ENCODE measurements around the gene B3GALT2.

Gene B3GALT2

DNA sequence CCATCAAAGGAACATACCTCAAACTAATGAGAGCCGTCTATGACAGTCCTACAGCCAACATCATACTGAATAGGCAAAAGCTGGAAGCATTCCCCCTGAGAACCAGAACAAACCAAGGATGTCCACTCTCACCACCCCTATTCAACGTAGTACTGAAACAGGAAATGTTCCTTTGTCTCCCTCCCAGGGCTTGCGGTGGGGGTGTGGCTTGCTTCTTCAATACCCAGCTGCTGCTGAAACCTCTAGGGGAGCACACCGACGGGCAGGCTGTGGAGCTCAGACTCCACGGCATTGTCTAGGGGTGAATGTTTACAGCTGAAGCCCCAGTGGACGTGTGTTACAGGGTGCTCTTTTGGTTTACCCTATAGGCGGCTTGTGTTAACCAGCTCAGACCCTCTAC is 30.5 kb upstream of the B3GALT2 start:
- H3K27ac ChIP-seq: no peak overlapping the region
- TF ChIP-seq ZFX (IDR thresholded peaks at IDR 0.05; ENCODE audit: borderline replicate concordance): no peak
- TF ChIP-seq, protein P1, sequence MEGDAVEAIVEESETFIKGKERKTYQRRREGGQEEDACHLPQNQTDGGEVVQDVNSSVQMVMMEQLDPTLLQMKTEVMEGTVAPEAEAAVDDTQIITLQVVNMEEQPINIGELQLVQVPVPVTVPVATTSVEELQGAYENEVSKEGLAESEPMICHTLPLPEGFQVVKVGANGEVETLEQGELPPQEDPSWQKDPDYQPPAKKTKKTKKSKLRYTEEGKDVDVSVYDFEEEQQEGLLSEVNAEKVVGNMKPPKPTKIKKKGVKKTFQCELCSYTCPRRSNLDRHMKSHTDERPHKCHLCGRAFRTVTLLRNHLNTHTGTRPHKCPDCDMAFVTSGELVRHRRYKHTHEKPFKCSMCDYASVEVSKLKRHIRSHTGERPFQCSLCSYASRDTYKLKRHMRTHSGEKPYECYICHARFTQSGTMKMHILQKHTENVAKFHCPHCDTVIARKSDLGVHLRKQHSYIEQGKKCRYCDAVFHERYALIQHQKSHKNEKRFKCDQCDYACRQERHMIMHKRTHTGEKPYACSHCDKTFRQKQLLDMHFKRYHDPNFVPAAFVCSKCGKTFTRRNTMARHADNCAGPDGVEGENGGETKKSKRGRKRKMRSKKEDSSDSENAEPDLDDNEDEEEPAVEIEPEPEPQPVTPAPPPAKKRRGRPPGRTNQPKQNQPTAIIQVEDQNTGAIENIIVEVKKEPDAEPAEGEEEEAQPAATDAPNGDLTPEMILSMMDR (IDR thresholded peaks at IDR 0.05): no peak

GRCh38 chr1:193213998-193214397 is 27.6 kb upstream of the B3GALT2 start:
- TF ChIP-seq, protein P1 (IDR thresholded peaks at IDR 0.05): no peak
- TF ChIP-seq ZFX (IDR thresholded peaks at IDR 0.05; ENCODE audit: borderline replicate concordance): no peak
- H3K27ac ChIP-seq: no peak overlapping the region

DNA sequence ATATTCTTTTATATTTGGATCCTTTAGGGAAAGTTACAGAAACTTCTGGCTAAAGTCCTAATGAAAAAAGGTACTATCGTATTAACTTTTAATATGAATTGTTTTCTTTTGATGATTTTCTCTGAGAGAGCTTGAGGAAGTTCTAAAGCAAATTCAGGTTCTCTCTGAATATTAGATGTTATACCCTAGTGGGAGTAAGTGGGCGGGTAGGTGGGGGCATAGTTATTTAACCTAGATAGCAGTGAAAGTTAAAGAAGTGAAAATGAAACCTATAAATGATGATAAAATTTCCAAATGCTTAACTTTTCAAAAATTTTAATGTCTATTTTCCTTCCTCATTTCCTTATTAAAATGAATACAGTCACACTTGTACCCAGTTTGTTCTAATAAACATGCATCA is 26.2 kb upstream of the B3GALT2 start:
- TF ChIP-seq ZFX (IDR thresholded peaks at IDR 0.05; ENCODE audit: borderline replicate concordance): no peak
- TF ChIP-seq, protein P1 (IDR thresholded peaks at IDR 0.05): no peak
- H3K27ac ChIP-seq: no peak overlapping the region

DNA sequence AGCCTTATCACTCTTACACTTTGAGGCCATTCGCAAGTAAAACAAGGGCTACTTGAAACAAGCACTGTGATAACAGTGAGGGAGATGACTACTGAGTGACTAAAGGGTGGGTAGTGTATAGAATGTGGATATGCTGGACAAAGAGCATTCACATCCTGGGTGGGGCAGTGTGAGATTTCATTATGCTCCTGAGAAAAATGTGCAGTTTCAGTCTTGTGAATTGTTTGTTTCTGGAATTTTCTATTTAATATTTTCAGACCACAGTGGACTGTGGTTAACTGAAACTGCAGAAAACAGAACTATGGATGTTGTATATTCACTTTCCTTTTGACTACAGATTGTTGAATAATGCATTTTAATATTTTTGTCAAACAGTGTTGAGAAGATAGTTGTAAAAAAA is 25.1 kb upstream of the B3GALT2 start:
- TF ChIP-seq, protein P1 (IDR thresholded peaks at IDR 0.05): no peak
- TF ChIP-seq ZFX (IDR thresholded peaks at IDR 0.05; ENCODE audit: borderline replicate concordance): no peak
- no peak overlapping the region for H3K27ac ChIP-seq

- no peak overlapping the region for H3K27ac ChIP-seq
- TF ChIP-seq, protein P1 (IDR thresholded peaks at IDR 0.05): no peak
- TF ChIP-seq ZFX (IDR thresholded peaks at IDR 0.05; ENCODE audit: borderline replicate concordance): no peak
Measured at GRCh38 chr1:193210996-193211395, 24.6 kb upstream of the B3GALT2 start.

GRCh38 chr1:193201021-193201420 is 14.6 kb upstream of the B3GALT2 start:
- no peak for TF ChIP-seq ZFX (IDR thresholded peaks at IDR 0.05; ENCODE audit: borderline replicate concordance)
- TF ChIP-seq, protein P1 (IDR thresholded peaks at IDR 0.05): no peak
- H3K27ac ChIP-seq: no peak overlapping the region

- TF ChIP-seq, protein P1 (IDR thresholded peaks at IDR 0.05): no peak
- no peak for TF ChIP-seq ZFX (IDR thresholded peaks at IDR 0.05; ENCODE audit: borderline replicate concordance)
Measured at GRCh38 chr1:193199940-193200339, 13.5 kb upstream of the B3GALT2 start.

More at GRCh38 chr1:193199940-193200339, 13.5 kb upstream of the B3GALT2 start:
- no peak overlapping the region for H3K27ac ChIP-seq

All from 22Rv1 (cell line).